Prostate gland (tissue), 2 donors: Measurements from ENCODE around the gene MT1F. TPM values are rescaled to one million over a fixed set of nuclear protein-coding genes. Genes with fewer than 3 reads are reported as not detected.

Source experiments
- DNase-seq: peaks from one replicate; pipeline ENCODE4 v3.0.0-alpha.2; 2019; ENCODE audit warnings: low spot score
- H3K27ac ChIP-seq, 2 donors: fragments of 200-600 bp; sonication (generic); 2 replicates each; pipeline ENCODE4 v1.5.1; 2017 to 2019
- H3K27me3 ChIP-seq: fragments of 200-600 bp; sonication (generic); replicated peaks from 2 replicates; pipeline ENCODE4 v1.5.1; 2019; ENCODE audit not compliant: insufficient read depth
- H3K36me3 ChIP-seq, 2 donors: fragments of 200-600 bp; sonication (generic); 1 replicate in 1 of 2; 2 replicates in 1 of 2; pipeline versions ENCODE4 v1.5.1 to v1.8.1; 2017 to 2019
- H3K4me1 ChIP-seq: fragments of 200-600 bp; sonication (generic); replicated peaks from 2 replicates; pipeline ENCODE4 v1.5.1; 2019
- H3K4me3 ChIP-seq, 2 donors: fragments of 200-600 bp; sonication (generic); 2 replicates each; pipeline ENCODE4 v1.5.1; 2017 to 2019
- H3K9me3 ChIP-seq: fragments of 200-600 bp; sonication (generic); 2 replicates; pipeline ENCODE4 v1.5.1; 2017
- POLR2A ChIP-seq: fragments of 450-650 bp; IDR thresholded peaks from one replicate; pipeline ENCODE4 v1.6.1; 2016; ENCODE audit warnings: antibody characterized with exemption, mild to moderate bottlenecking
- POLR2AphosphoS5 ChIP-seq: sonication (generic); formaldehyde crosslinking; IDR thresholded peaks from one replicate; pipeline ENCODE4 v1.6.1; 2017; ENCODE audit warnings: antibody characterized with exemption
- WGBS: methylation state at CpG from one replicate; pipeline ENCODE4 v1.1.5; 2018; 5-methylcytosine and 5-hydroxymethylcytosine counted together
- intact Hi-C: fragments of 100-400 bp; cut with DNase I; formaldehyde crosslinking; loops from one replicate; pipeline ENCODE4 v1.14.2; 2022
- total RNA-seq, 2 donors: library from RNA; depleted of rRNA; stranded (reverse); fragments of >200 nt; gene quantifications; one replicate each; pipeline ENCODE4 v1.1.0, GENCODE V29; 2016
- TF ChIP-seq, protein P1 (sequence below), 4 experiments: fragments of 200-600 bp in 2 of 4; fragments of 450-650 bp in 2 of 4; sonication (generic) in 2 of 4; IDR thresholded peaks; 1 replicate in 3 of 4; 2 replicates in 1 of 4; pipeline ENCODE4 v1.5.1; 2016 to 2019; ENCODE audit warnings: antibody characterized with exemption in 4 of 4, mild to moderate bottlenecking in 2 of 4, moderate library complexity in 2 of 4

Gene MT1F
- total RNA-seq, 2 donors from 2014 or later: 18.5 to 37.3 TPM

DNA sequence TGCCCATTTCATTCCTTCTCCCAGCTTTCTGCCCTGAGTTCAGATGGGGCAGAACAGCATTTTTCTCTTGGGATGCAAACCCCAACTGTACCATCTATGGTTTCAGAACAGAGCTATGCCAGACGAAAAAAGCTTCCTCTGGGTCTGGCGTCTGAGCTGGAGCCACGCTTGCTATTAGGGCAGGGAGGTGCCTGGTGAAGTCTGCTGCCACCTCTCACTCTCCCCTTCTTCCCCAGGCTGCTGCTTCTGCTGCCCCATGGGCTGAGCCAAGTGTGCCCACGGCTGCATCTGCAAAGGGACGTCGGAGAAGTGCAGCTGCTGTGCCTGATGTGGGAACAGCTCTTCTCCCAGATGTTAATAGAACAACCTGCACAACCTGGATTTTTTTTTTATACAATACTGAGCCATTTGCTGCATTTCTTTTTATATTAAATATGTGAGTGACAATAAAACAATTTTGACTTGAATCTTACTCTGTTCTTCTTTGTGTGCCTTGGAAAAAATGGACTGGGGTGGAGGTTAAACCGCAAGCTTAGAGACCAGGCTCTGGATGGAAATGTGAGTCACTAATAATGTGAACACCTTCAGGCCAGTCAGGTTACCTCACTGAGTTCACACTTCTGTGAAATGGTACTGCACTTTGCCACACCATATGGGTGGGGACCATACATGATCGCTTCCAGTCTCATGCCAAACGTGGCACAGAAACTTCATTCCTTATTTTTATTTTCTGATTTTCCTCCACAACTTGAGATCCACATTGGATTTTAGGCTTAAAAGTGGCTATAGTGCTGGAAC, 20.9 kb upstream of the MT1F start:
- Histone ChIP-seq H3K27me3 (peaks cover 4% of the 10 kb centered on the region), H3K4me1 (no peaks in the 10 kb centered on the region), H3K9me3 (no peaks in the 10 kb centered on the region), H3K27ac (no peak overlapping the region), H3K36me3 (no peaks in the 10 kb centered on the region), H3K4me3 (no peak overlapping the region)
- intact Hi-C loops: no loop called here
- TF ChIP-seq, protein P1, sequence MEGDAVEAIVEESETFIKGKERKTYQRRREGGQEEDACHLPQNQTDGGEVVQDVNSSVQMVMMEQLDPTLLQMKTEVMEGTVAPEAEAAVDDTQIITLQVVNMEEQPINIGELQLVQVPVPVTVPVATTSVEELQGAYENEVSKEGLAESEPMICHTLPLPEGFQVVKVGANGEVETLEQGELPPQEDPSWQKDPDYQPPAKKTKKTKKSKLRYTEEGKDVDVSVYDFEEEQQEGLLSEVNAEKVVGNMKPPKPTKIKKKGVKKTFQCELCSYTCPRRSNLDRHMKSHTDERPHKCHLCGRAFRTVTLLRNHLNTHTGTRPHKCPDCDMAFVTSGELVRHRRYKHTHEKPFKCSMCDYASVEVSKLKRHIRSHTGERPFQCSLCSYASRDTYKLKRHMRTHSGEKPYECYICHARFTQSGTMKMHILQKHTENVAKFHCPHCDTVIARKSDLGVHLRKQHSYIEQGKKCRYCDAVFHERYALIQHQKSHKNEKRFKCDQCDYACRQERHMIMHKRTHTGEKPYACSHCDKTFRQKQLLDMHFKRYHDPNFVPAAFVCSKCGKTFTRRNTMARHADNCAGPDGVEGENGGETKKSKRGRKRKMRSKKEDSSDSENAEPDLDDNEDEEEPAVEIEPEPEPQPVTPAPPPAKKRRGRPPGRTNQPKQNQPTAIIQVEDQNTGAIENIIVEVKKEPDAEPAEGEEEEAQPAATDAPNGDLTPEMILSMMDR (IDR thresholded peaks at IDR 0.05): no peak
- TF ChIP-seq POLR2A (no peak), POLR2AphosphoS5 (no peak)
- 74% methylated on average over 9 of the region's 9 CpGs for WGBS
- no peak for DNase-seq

DNA sequence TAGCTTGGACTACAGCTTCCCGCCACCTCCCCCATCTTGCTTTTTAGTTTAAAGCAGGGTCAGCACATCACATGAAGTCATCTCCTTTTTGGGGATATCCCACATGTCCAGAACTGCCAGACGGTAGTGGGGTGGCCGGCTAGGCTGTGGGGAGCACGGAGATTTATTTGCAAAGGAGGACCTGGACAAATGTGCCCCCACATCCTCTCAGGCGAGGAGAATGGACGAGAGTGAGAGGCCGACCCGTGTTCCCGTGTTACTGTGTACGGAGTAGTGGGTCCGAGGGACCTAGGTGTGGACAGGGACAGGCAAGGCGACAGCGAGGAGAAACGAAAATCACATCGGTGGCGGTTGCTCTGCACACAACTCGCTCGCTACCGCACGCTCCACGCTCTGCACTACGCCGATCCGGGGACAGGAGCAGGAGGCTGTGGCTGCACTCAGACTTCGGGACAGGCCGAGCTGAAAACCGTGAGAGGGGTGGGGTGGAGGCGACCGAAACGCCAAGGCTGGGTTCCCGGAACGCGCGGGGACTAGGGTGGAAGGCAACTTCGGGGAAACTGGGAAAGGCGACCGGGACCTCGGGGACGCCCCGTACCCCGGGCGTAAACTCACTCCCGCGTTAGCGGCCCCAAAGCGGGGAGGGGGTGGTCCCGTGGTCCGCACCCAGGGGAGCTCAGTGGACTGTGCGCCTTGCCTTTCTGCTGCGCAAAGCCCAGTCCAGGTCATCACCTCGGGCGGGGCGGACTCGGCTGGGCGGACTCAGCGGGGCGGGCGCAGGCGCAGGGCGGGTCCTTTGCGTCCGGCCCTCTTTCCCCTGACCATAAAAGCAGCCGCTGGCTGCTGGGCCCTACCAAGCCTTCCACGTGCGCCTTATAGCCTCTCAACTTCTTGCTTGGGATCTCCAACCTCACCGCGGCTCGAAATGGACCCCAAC, 19.7 kb upstream of the MT1F start, which contains the start of gene MT1A:
MT1A (plus strand) TSS at position 853 of the 937 bp plus-strand sequence; CDS start at position 926, 73 bp downstream.
- Histone ChIP-seq H3K4me3 (peak within 1 kb of the TSS; percentile 12 to 30), H3K27ac (no peak within 1 kb of the TSS), H3K27me3 (peaks cover 4% of the 10 kb centered on the region), H3K9me3 (no peaks in the 10 kb centered on the region), H3K4me1 (no peaks in the 10 kb centered on the region), H3K36me3 (no peaks in the 10 kb centered on the region)
- 15% methylated on average over 68 of the region's 68 CpGs for WGBS
- intact Hi-C loops: no loop called here
- peak; percentile 30 for DNase-seq
- TF ChIP-seq, protein P1 (IDR thresholded peaks at IDR 0.05): no peak
- TF ChIP-seq POLR2AphosphoS5: peak; percentile 25
- peak; percentile 28 for TF ChIP-seq POLR2A

GRCh38 chr16:56639045-56639444, 18.7 kb upstream of the MT1F start:
- Histone ChIP-seq H3K36me3 (no peaks in the 10 kb centered on the region), H3K9me3 (no peaks in the 10 kb centered on the region), H3K27me3 (peaks cover 4% of the 10 kb centered on the region), H3K4me1 (peaks cover 4% of the 10 kb centered on the region), H3K27ac (no peak overlapping the region), H3K4me3 (no peak overlapping the region)
- intact Hi-C loops: no loop called here
- no peak for TF ChIP-seq POLR2A
- TF ChIP-seq, protein P1 (IDR thresholded peaks at IDR 0.05): no peak
- TF ChIP-seq POLR2AphosphoS5: no peak
- 71% methylated on average over 1 of the region's 1 CpG for WGBS
- no peak for DNase-seq

DNA sequence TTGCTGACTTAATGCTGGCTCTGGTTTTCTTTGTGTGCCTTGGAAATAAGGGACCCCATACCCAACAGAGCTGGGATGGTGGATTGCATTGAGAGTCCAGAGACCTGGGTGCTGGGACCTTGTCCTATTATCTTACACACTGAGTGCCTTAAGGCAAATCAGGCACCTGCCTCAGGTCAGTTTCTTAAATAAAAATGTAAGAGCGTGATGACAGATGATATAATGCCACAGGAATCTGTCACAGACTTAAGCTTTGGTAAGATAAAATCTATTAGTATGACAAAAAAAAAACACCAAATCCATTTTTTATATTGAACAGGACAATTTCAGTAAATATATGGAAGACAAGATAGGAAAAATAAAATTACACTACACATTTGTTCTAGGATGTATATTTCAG, 17.7 kb upstream of the MT1F start:
- peaks cover 4% of the 10 kb centered on the region for H3K4me1 ChIP-seq
- intact Hi-C loops: no loop called here
- no peak for DNase-seq
- H3K4me3 ChIP-seq: no peak overlapping the region
- TF ChIP-seq, protein P1 (IDR thresholded peaks at IDR 0.05): no peak
- no peak for TF ChIP-seq POLR2A
- no peak for TF ChIP-seq POLR2AphosphoS5
- WGBS: 74% methylated on average over 1 of the region's 1 CpG
- H3K9me3 ChIP-seq: no peaks in the 10 kb centered on the region
- H3K27ac ChIP-seq: no peak overlapping the region
- H3K36me3 ChIP-seq: no peaks in the 10 kb centered on the region
- peaks cover 4% of the 10 kb centered on the region for H3K27me3 ChIP-seq
